Osteoblast (primary cell): ENCODE measurements around the gene CACTIN. TPM values are rescaled to one million over a fixed set of nuclear protein-coding genes. Genes with fewer than 3 reads are reported as not detected.
A peak's percentile ranks its signal among the peaks of the same experiment; 100 is the strongest.

Source experiments
- DNase-seq: peaks from one replicate; pipeline ENCODE4 v3.0.0; 2011; ENCODE audit warnings: low spot score, mixed read lengths; ENCODE audit not compliant: insufficient read length; ENCODE audit errors: missing footprints
- H2AFZ ChIP-seq: 2 replicates; pipeline ENCODE4 v1.6.0; 2011; ENCODE audit warnings: mild to moderate bottlenecking, low read length
- H3K27ac ChIP-seq: 2 replicates; pipeline ENCODE4 v1.5.1; 2011; ENCODE audit warnings: mild to moderate bottlenecking, low read depth, low read length, moderate library complexity
- H3K27me3 ChIP-seq: 2 replicates; pipeline ENCODE4 v1.6.0; 2012; ENCODE audit warnings: mild to moderate bottlenecking, control low read depth, inconsistent platforms, low read length, moderate library complexity; ENCODE audit not compliant: insufficient read depth
- H3K36me3 ChIP-seq: 2 replicates; pipeline ENCODE4 v1.5.1; 2011; ENCODE audit warnings: mild to moderate bottlenecking, low read length, control low read depth, moderate library complexity; ENCODE audit not compliant: insufficient read depth
- H3K4me1 ChIP-seq: 2 replicates; pipeline ENCODE4 v1.5.1; 2011; ENCODE audit warnings: mild to moderate bottlenecking, low read length, control low read depth, moderate library complexity; ENCODE audit not compliant: insufficient read depth
- H3K4me2 ChIP-seq: 2 replicates; pipeline ENCODE4 v1.6.0; 2011; ENCODE audit warnings: mild to moderate bottlenecking, low read length; ENCODE audit not compliant: insufficient read depth
- H3K4me3 ChIP-seq: fragments of 200-600 bp; sonication (generic); 3 replicates; pipeline ENCODE4 v1.5.1; 2012; ENCODE audit warnings: mild to moderate bottlenecking, low read length, inconsistent platforms; ENCODE audit not compliant: insufficient read depth
- H3K79me2 ChIP-seq: 2 replicates; pipeline ENCODE4 v1.6.0; 2012; ENCODE audit warnings: mild to moderate bottlenecking, low read length, control low read depth, inconsistent platforms; ENCODE audit not compliant: insufficient read depth
- H3K9me3 ChIP-seq: 2 replicates; pipeline ENCODE4 v1.5.1; 2011; ENCODE audit warnings: low read depth, low read length, control low read depth
- H4K20me1 ChIP-seq: 2 replicates; pipeline ENCODE4 v1.6.0; 2012; ENCODE audit warnings: mild to moderate bottlenecking, low read length, control low read depth; ENCODE audit not compliant: insufficient read depth
- CTCF ChIP-seq: IDR thresholded peaks from 2 replicates; pipeline ENCODE4 v1.5.1; 2011; ENCODE audit warnings: mild to moderate bottlenecking, low read depth, low read length, moderate library complexity; ENCODE audit errors: extremely low read depth
- total RNA-seq: library from RNA; depleted of rRNA; stranded (reverse); fragments of >200 nt; gene quantifications from 2 replicates; pipeline ENCODE4 v1.2.3, GENCODE V29; 2012

CACTIN gene
- total RNA-seq, 1 donor = 19.9 TPM

DNA sequence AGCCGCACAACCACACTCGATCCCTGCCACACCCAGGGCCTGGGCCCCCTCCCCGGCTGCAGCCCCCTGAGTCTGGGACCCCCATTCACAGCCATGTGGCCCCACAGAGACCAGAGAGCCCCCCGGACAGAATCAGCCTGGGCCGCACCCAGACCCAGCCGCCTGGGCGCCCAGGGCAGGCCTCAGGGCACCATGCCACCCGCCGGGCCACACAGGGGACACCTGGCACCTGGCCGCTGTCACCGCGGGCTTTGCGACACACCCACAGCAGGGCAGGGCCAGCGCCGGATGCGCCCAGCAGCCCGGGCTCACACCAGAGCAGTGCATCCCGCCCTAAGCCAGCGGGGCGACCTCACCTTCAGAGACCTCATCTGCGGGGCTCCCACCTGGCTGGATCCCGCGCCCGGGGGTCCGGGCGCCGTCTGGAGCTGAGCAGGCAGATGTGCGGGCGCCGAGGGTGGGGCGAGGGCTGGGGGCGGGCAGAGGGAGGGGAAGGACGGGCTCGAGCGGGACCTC is 20.4 kb downstream of the CACTIN start:
- H3K27ac ChIP-seq = no peak overlapping the region
- peak overlapping the region; percentile 78 for H2AFZ ChIP-seq
- H3K36me3 ChIP-seq = peaks cover 3% of the 10 kb centered on the region
- DNase-seq = peak; percentile 94
- H3K79me2 ChIP-seq = no peaks in the 10 kb centered on the region
- no peaks in the 10 kb centered on the region for H3K9me3 ChIP-seq
- TF ChIP-seq CTCF = no peak
- peaks cover 2% of the 10 kb centered on the region for H3K27me3 ChIP-seq
- H3K4me3 ChIP-seq = peak overlapping the region; percentile 72
- H4K20me1 ChIP-seq = no peaks in the 10 kb centered on the region
- peaks cover 13% of the 10 kb centered on the region for H3K4me1 ChIP-seq
- peak overlapping the region; percentile 85 for H3K4me2 ChIP-seq

DNA sequence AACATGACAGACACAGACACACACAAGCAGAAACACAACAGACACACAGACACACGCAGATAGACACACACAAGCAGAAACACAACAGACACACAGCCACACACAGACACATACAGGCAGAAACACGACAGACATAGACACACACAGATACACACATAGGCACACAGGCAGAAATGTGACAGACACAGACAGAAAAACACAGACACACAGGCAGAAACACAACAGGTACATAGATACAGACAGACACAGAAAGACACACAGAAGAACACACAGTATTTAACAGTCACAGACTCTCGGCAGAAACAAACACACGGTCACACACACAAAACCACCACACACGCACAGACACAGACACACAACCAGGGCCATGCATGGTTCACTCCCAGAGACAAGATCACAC is 20.8 kb downstream of the CACTIN start:
- Histone ChIP-seq H3K27me3 (peaks cover 2% of the 10 kb centered on the region), H3K4me1 (peaks cover 13% of the 10 kb centered on the region), H4K20me1 (no peaks in the 10 kb centered on the region), H3K4me2 (peak overlapping the region; percentile 85), H3K9me3 (no peaks in the 10 kb centered on the region), H2AFZ (no peak overlapping the region), H3K4me3 (peak overlapping the region; percentile 72), H3K27ac (no peak overlapping the region), H3K79me2 (no peaks in the 10 kb centered on the region), H3K36me3 (peaks cover 3% of the 10 kb centered on the region)
- no peak for DNase-seq
- no peak for TF ChIP-seq CTCF

- Histone ChIP-seq H3K4me2 (peak overlapping the region; percentile 85), H3K4me3 (no peak overlapping the region), H3K79me2 (no peaks in the 10 kb centered on the region)
Observed at GRCh38 chr19:3605361-3605760, 21.2 kb downstream of the CACTIN start.

GRCh38 chr19:3604987-3605343 is 21.6 kb downstream of the CACTIN start:
- Histone ChIP-seq H3K4me3 (no peak overlapping the region), H3K27me3 (peaks cover 2% of the 10 kb centered on the region), H2AFZ (no peak overlapping the region)

More at GRCh38 chr19:3605361-3605760, 21.2 kb downstream of the CACTIN start:
- Histone ChIP-seq H4K20me1 (no peaks in the 10 kb centered on the region), H3K27me3 (peaks cover 2% of the 10 kb centered on the region), H2AFZ (no peak overlapping the region), H3K4me1 (peaks cover 13% of the 10 kb centered on the region), H3K9me3 (no peaks in the 10 kb centered on the region), H3K36me3 (no peaks in the 10 kb centered on the region), H3K27ac (no peak overlapping the region)
- no peak for TF ChIP-seq CTCF
- DNase-seq = no peak

More at GRCh38 chr19:3604987-3605343, 21.6 kb downstream of the CACTIN start:
- no peak for DNase-seq
- no peak overlapping the region for H3K27ac ChIP-seq
- H3K79me2 ChIP-seq = no peaks in the 10 kb centered on the region
- H3K4me2 ChIP-seq = no peak overlapping the region
- no peak for TF ChIP-seq CTCF
- no peaks in the 10 kb centered on the region for H3K36me3 ChIP-seq
- H4K20me1 ChIP-seq = no peaks in the 10 kb centered on the region
- no peaks in the 10 kb centered on the region for H3K9me3 ChIP-seq
- peaks cover 13% of the 10 kb centered on the region for H3K4me1 ChIP-seq
